ENCODE data around the gene NRP2. TPM values are rescaled to one million over a fixed set of nuclear protein-coding genes. Genes with fewer than 3 reads are reported as not detected.

The NRP2 gene
- total RNA-seq, 2 experiments from 2014 or later, result 0.19 TPM; not detected in 1

- peaks cover 3% of the 10 kb centered on the region for H3K4me1 Mint-ChIP-seq (ENCODE audit: low read depth)
- H3K27me3 ChIP-seq (ENCODE audit: control insufficient read depth in 1 of 2, insufficient read depth in 2 of 2, low read length in 2 of 2), result peaks cover 11 to 24% of the 10 kb centered on the region in 2 experiments
- H3K4me3 Mint-ChIP-seq, result no peak overlapping the region
- no peaks in the 10 kb centered on the region for H3K36me3 Mint-ChIP-seq (ENCODE audit: low read depth)
- H3K27me3 Mint-ChIP-seq, result peaks cover 49% of the 10 kb centered on the region
- H3K27ac ChIP-seq (ENCODE audit: low read depth in 1 of 2, low read length in 2 of 2), result no peak overlapping the region
- H3K4me3 ChIP-seq (ENCODE audit: low read length), result no peak overlapping the region
- H3K4me1 ChIP-seq (ENCODE audit: insufficient read depth, low read length), result peaks cover 4% of the 10 kb centered on the region
- no peaks in the 10 kb centered on the region for H3K9me3 ChIP-seq (ENCODE audit: control insufficient read depth in 1 of 2, insufficient read depth in 1 of 2, low read length in 2 of 2)
- TF ChIP-seq CTCF (IDR thresholded peaks at IDR 0.05), result no peak
- CTCF ChIA-PET, result no interaction called here
- no peaks in the 10 kb centered on the region for H3K9me3 Mint-ChIP-seq
- no peak for DNase-seq
- no peak overlapping the region for H3K27ac Mint-ChIP-seq
- intact Hi-C loops (cut with DNase I, micrococcal nuclease), result loop anchor here in 1 of 2 experiments (5.0 kb wide), 1 partner anchor 158 kb away; no protein-coding TSS in a partner anchor
- POLR2A ChIA-PET, result no interaction called here
- H3K36me3 ChIP-seq (ENCODE audit: insufficient read depth, low read length), result no peaks in the 10 kb centered on the region
- ATAC-seq (ENCODE audit: poor library complexity), result no peak
Measured at GRCh38 chr2:205768815-205769494, 86.7 kb downstream of the NRP2 start.

- ChIA-PET POLR2A (no interaction called here), CTCF (no interaction called here)
- Mint-ChIP-seq H3K9me3 (no peaks in the 10 kb centered on the region), H3K36me3 (ENCODE audit: low read depth) (no peaks in the 10 kb centered on the region), H3K4me3 (no peak overlapping the region), H3K27me3 (peaks cover 49% of the 10 kb centered on the region), H3K27ac (no peak overlapping the region), H3K4me1 (ENCODE audit: low read depth) (peaks cover 3% of the 10 kb centered on the region)
- Histone ChIP-seq H3K27ac (ENCODE audit: low read depth in 1 of 2, low read length in 2 of 2) (no peak overlapping the region), H3K36me3 (ENCODE audit: insufficient read depth, low read length) (no peaks in the 10 kb centered on the region), H3K9me3 (ENCODE audit: control insufficient read depth in 1 of 2, insufficient read depth in 1 of 2, low read length in 2 of 2) (no peaks in the 10 kb centered on the region), H3K4me1 (ENCODE audit: insufficient read depth, low read length) (peaks cover 4% of the 10 kb centered on the region), H3K27me3 (ENCODE audit: control insufficient read depth in 1 of 2, insufficient read depth in 2 of 2, low read length in 2 of 2) (peaks cover 11 to 21% of the 10 kb centered on the region in 2 experiments), H3K4me3 (ENCODE audit: low read length) (no peak overlapping the region)
- ATAC-seq (ENCODE audit: poor library complexity) (no peak), DNase-seq (no peak)
- intact Hi-C loops (cut with DNase I, micrococcal nuclease), result loop anchor here in 1 of 2 experiments (5.0 kb wide), 1 partner anchor 158 kb away; no protein-coding TSS in a partner anchor
- no peak for TF ChIP-seq CTCF (IDR thresholded peaks at IDR 0.05)
Measured at GRCh38 chr2:205769495-205769850, 87.2 kb downstream of the NRP2 start.

- Histone ChIP-seq H3K4me1 (ENCODE audit: insufficient read depth, low read length) (peaks cover 4% of the 10 kb centered on the region), H3K4me3 (ENCODE audit: low read length) (no peak overlapping the region), H3K27ac (ENCODE audit: low read depth in 1 of 2, low read length in 2 of 2) (no peak overlapping the region), H3K27me3 (ENCODE audit: control insufficient read depth in 1 of 2, insufficient read depth in 2 of 2, low read length in 2 of 2) (peaks cover 11 to 20% of the 10 kb centered on the region in 2 experiments), H3K9me3 (ENCODE audit: control insufficient read depth in 1 of 2, insufficient read depth in 1 of 2, low read length in 2 of 2) (no peaks in the 10 kb centered on the region), H3K36me3 (ENCODE audit: insufficient read depth, low read length) (no peaks in the 10 kb centered on the region)
- intact Hi-C loops (cut with DNase I, micrococcal nuclease), result loop anchor here in 1 of 2 experiments (5.0 kb wide), 1 partner anchor 157 kb away; no protein-coding TSS in a partner anchor
- Mint-ChIP-seq H3K9me3 (no peaks in the 10 kb centered on the region), H3K4me1 (ENCODE audit: low read depth) (peaks cover 3% of the 10 kb centered on the region), H3K36me3 (ENCODE audit: low read depth) (no peaks in the 10 kb centered on the region), H3K27me3 (peaks cover 48% of the 10 kb centered on the region), H3K27ac (no peak overlapping the region), H3K4me3 (no peak overlapping the region)
- ATAC-seq (ENCODE audit: poor library complexity), result no peak
- no peak for TF ChIP-seq CTCF (IDR thresholded peaks at IDR 0.05)
- CTCF ChIA-PET, result no interaction called here
- POLR2A ChIA-PET, result no interaction called here
- no peak for DNase-seq
Measured at GRCh38 chr2:205769879-205770278, 87.6 kb downstream of the NRP2 start.
